SK-N-SH (cell line): ENCODE measurements around the gene CLEC12A. TPM values are rescaled to one million over a fixed set of nuclear protein-coding genes. Genes with fewer than 3 reads are reported as not detected.

ENCODE experiments used
- CTCF ChIA-PET: fragments of 300-600, 350-600 bp; formaldehyde crosslinking; extraction: SDS; loops from one replicate; lab custom pipeline; 2021; lab: Yijun Ruan, JAX
- POLR2A ChIA-PET: fragments of 350-600 bp; sonication (Branson Sonifier 250); formaldehyde crosslinking; extraction: SDS; loops from one replicate; lab custom pipeline; 2020; ENCODE audit warnings: antibody characterized with exemption, inconsistent platforms; lab: Yijun Ruan, JAX
- DNase-seq: peaks from one replicate; pipeline ENCODE4 v3.0.0; 2012
- H2AFZ ChIP-seq: fragments of 200-600 bp; sonication (generic); 2 replicates; pipeline ENCODE4 v1.8.1; 2016; ENCODE audit warnings: antibody characterized with exemption, mild to moderate bottlenecking, low read depth
- H3F3A ChIP-seq: fragments of 200-600 bp; sonication (generic); replicated peaks from 2 replicates; pipeline ENCODE3; 2016; ENCODE audit warnings: antibody characterized with exemption, mild to moderate bottlenecking; ENCODE audit not compliant: insufficient read depth
- H3K27ac ChIP-seq, 2 experiments: fragments of 200-500 bp in 1 of 2; fragments of 200-600 bp in 1 of 2; sonication (Bioruptor generic) in 1 of 2; sonication (generic), shearing (Covaris generic) in 1 of 2; 2 replicates each; pipeline versions ENCODE4 v1.5.1 to v1.6.1; 2014 to 2016; ENCODE audit warnings: low read depth in 2 of 2, inconsistent platforms in 1 of 2, low read length in 1 of 2, mild to moderate bottlenecking in 1 of 2, mixed read lengths in 1 of 2
- H3K27me3 ChIP-seq: fragments of 200-600 bp; sonication (generic), shearing (Covaris generic); 2 replicates; pipeline ENCODE4 v1.6.1; 2016; ENCODE audit warnings: mixed run types; ENCODE audit not compliant: insufficient read depth
- H3K36me3 ChIP-seq, 2 experiments: fragments of 200-500 bp in 1 of 2; fragments of 200-600 bp in 1 of 2; sonication (Bioruptor generic) in 1 of 2; sonication (generic) in 1 of 2; replicated peaks in 1 of 2; 2 replicates each; pipeline versions ENCODE3 to v1.5.1; 2014 to 2016; ENCODE audit warnings: low read length in 1 of 2, mild to moderate bottlenecking in 1 of 2; ENCODE audit not compliant: insufficient read depth in 2 of 2, control insufficient read depth in 1 of 2
- H3K4me1 ChIP-seq, 2 experiments: fragments of 200-500 bp in 1 of 2; fragments of 200-600 bp in 1 of 2; sonication (Bioruptor generic) in 1 of 2; sonication (generic), shearing (Covaris generic) in 1 of 2; 2 replicates each; pipeline versions ENCODE4 v1.5.1 to v1.6.1; 2014 to 2016; ENCODE audit warnings: low read depth in 1 of 2, low read length in 1 of 2, mixed run types in 1 of 2; ENCODE audit not compliant: insufficient read depth in 2 of 2, control insufficient read depth in 1 of 2
- H3K4me2 ChIP-seq: fragments of 200-600 bp; sonication (generic), shearing (Covaris generic); 2 replicates; pipeline ENCODE4 v1.6.1; 2017; ENCODE audit warnings: mixed run types
- H3K4me3 ChIP-seq, 2 experiments: fragments of 200-500 bp in 1 of 2; fragments of 200-600 bp in 1 of 2; sonication (Bioruptor generic) in 1 of 2; sonication (generic), shearing (Covaris generic) in 1 of 2; 2 replicates each; pipeline versions ENCODE4 v1.5.1 to v1.8.1; 2014 to 2016; ENCODE audit warnings: low read depth in 2 of 2, inconsistent platforms in 1 of 2, low read length in 1 of 2, mild to moderate bottlenecking in 1 of 2, mixed read lengths in 1 of 2, moderate library complexity in 1 of 2
- H3K79me2 ChIP-seq: fragments of 200-600 bp; sonication (generic); 2 replicates; pipeline ENCODE4 v1.8.1; 2017; ENCODE audit warnings: mild to moderate bottlenecking; ENCODE audit not compliant: insufficient read depth
- H3K9ac ChIP-seq: fragments of 200-600 bp; sonication (generic); 2 replicates; pipeline ENCODE4 v1.6.1; 2017; ENCODE audit warnings: mixed run types
- H3K9me2 ChIP-seq: fragments of 200-600 bp; sonication (generic); 2 replicates; pipeline ENCODE4 v1.6.1; 2017; ENCODE audit warnings: mixed run types
- H3K9me3 ChIP-seq: fragments of 200-600 bp; sonication (generic); 2 replicates; pipeline ENCODE4 v1.6.1; 2017; ENCODE audit warnings: mixed run types, mild to moderate bottlenecking, moderate library complexity
- H4K20me1 ChIP-seq: fragments of 200-600 bp; sonication (generic); 2 replicates; pipeline ENCODE4 v1.6.1; 2017; ENCODE audit warnings: mild to moderate bottlenecking, mixed run types; ENCODE audit not compliant: insufficient read depth
- EZH2phosphoT487 ChIP-seq: fragments of 200-600 bp; sonication (generic); IDR thresholded peaks from 2 replicates; pipeline ENCODE4 v1.6.1; 2017; ENCODE audit warnings: low read depth, mixed run types, mild to moderate bottlenecking, antibody characterized with exemption, moderate library complexity, borderline replicate concordance
- FOSL2 ChIP-seq: IDR thresholded peaks from 2 replicates; pipeline ENCODE4 v1.4.0; 2012; ENCODE audit warnings: low read depth, mild to moderate bottlenecking, moderate library complexity, borderline replicate concordance
- GABPA ChIP-seq: IDR thresholded peaks from 2 replicates; pipeline ENCODE4 v1.4.0; 2012; ENCODE audit warnings: low read depth, mild to moderate bottlenecking
- GATA2 ChIP-seq: sonication (generic); formaldehyde crosslinking; IDR thresholded peaks from 2 replicates; pipeline ENCODE4 v1.5.0; 2020; ENCODE audit warnings: mild to moderate bottlenecking, missing genetic modification reagents
- JUND ChIP-seq: IDR thresholded peaks from 2 replicates; pipeline ENCODE4 v1.4.0; 2012
- MAX ChIP-seq: IDR thresholded peaks from 2 replicates; pipeline ENCODE4 v1.4.0; 2012; ENCODE audit warnings: low read depth
- MEF2A ChIP-seq: IDR thresholded peaks from 2 replicates; pipeline ENCODE4 v1.4.0; 2012; ENCODE audit warnings: low read depth, borderline replicate concordance
- NFIC ChIP-seq: IDR thresholded peaks from 2 replicates; pipeline ENCODE4 v1.4.0; 2012; ENCODE audit warnings: borderline replicate concordance
- RAD21 ChIP-seq: IDR thresholded peaks from 2 replicates; pipeline ENCODE4 v1.6.1; 2012; ENCODE audit warnings: mild to moderate bottlenecking, low read length
- RFX5 ChIP-seq: IDR thresholded peaks from 2 replicates; pipeline ENCODE4 v1.6.1; 2012; ENCODE audit warnings: mild to moderate bottlenecking, improper control_type of control experiment, low read length
- RXRA ChIP-seq: IDR thresholded peaks from 2 replicates; pipeline ENCODE4 v1.4.0; 2012; ENCODE audit warnings: low read depth, mild to moderate bottlenecking, borderline replicate concordance
- SIN3A ChIP-seq: IDR thresholded peaks from 2 replicates; pipeline ENCODE4 v1.6.1; 2012; ENCODE audit warnings: low read depth, mild to moderate bottlenecking, low read length, moderate library complexity, borderline replicate concordance
- TCF12 ChIP-seq: IDR thresholded peaks from 2 replicates; pipeline ENCODE4 v1.4.0; 2012
- TEAD4 ChIP-seq: IDR thresholded peaks from 2 replicates; pipeline ENCODE4 v1.4.0; 2012; ENCODE audit warnings: mild to moderate bottlenecking, borderline replicate concordance; ENCODE audit not compliant: insufficient read depth
- YY1 ChIP-seq: IDR thresholded peaks from 2 replicates; pipeline ENCODE4 v1.4.0; 2012; ENCODE audit warnings: low read depth, mild to moderate bottlenecking
- ZBTB33 ChIP-seq: IDR thresholded peaks from 2 replicates; pipeline ENCODE4 v1.4.0; 2012; ENCODE audit warnings: low read depth, borderline replicate concordance
- WGBS: methylation state at CpG from one replicate; pipeline ENCODE4 v1.1.6; 2017; ENCODE audit warnings: low lambda C conversion rate; 5-methylcytosine and 5-hydroxymethylcytosine counted together
- polyA plus RNA-seq, 3 experiments: library from polyadenylated mRNA; depleted of rRNA; stranded (reverse); fragments of >200 nt; gene quantifications; 2 replicates each; pipeline ENCODE4 v1.2.3, GENCODE V29; 2012
- TF ChIP-seq, protein P1 (sequence below): fragments of 150-350 bp; IDR thresholded peaks from 2 replicates; pipeline ENCODE4 v1.6.1; 2017; ENCODE audit warnings: antibody characterized with exemption, low read length, low read depth, borderline replicate concordance
- TF ChIP-seq, protein P2 (sequence below): fragments of 150-350 bp; IDR thresholded peaks from 2 replicates; pipeline ENCODE4 v1.6.1; 2016; ENCODE audit warnings: mild to moderate bottlenecking, low read depth, low read length

CLEC12A gene
- polyA plus RNA-seq, 1 of the 3 experiments (the other 2 are of a cell fraction), result not detected

GRCh38 chr12:9933958-9934357, 37.3 kb upstream of the CLEC12A start:
- Histone ChIP-seq H4K20me1 (no peaks in the 10 kb centered on the region), H3K27ac (no peak overlapping the region), H3K9me3 (no peaks in the 10 kb centered on the region), H3K4me2 (no peak overlapping the region), H3K4me1 (no peaks in the 10 kb centered on the region), H2AFZ (no peak overlapping the region), H3K27me3 (peaks cover 21% of the 10 kb centered on the region; the same call in 1 of the 2 replicates), H3K9ac (no peak overlapping the region), H3K36me3 (no peaks in the 10 kb centered on the region), H3F3A (no peaks in the 10 kb centered on the region), H3K9me2 (no peaks in the 10 kb centered on the region), H3K79me2 (no peaks in the 10 kb centered on the region), H3K4me3 (no peak overlapping the region)
- TF ChIP-seq NFIC, result no peak
- CTCF ChIA-PET, result no interaction called here
- POLR2A ChIA-PET, result no interaction called here
- DNase-seq, result no peak
- WGBS, result 30% methylated on average over 2 of the region's 2 CpGs

DNA sequence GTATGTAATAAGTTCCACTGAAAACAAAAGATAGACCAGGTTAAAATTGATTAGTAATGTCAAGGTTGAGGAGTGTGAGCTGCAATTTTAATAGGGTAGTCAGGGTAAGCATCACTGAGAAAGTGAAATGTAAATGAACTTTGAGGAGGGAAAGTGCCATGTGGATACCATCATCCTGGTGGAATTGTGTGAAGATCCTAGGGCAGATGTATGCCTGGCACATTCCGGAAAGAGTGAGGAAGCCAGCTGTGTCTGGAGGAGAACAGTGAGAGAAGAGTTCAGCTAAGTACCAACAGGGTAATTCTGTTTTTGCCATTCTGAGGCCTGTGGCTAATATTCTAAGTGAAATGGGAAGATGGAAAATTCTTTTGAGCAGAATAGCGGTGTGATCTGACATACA, 36.2 kb upstream of the CLEC12A start:
- Histone ChIP-seq H3K4me1 (no peaks in the 10 kb centered on the region), H3K9ac (no peak overlapping the region), H3K9me2 (no peaks in the 10 kb centered on the region), H3K27me3 (peaks cover 21% of the 10 kb centered on the region; the same call in 1 of the 2 replicates), H3K4me2 (no peak overlapping the region), H3K79me2 (no peaks in the 10 kb centered on the region), H3K4me3 (no peak overlapping the region), H3K36me3 (no peaks in the 10 kb centered on the region), H3K9me3 (no peaks in the 10 kb centered on the region), H3K27ac (no peak overlapping the region), H4K20me1 (no peaks in the 10 kb centered on the region), H3F3A (no peaks in the 10 kb centered on the region), H2AFZ (no peak overlapping the region)
- WGBS, result 4% methylated on average over 2 of the region's 2 CpGs
- no peak for TF ChIP-seq TEAD4
- CTCF ChIA-PET, result no interaction called here
- no peak for DNase-seq
- POLR2A ChIA-PET, result no interaction called here

GRCh38 chr12:9936591-9936990, 34.6 kb upstream of the CLEC12A start:
- no peak for DNase-seq
- Histone ChIP-seq H4K20me1 (no peaks in the 10 kb centered on the region), H3K79me2 (no peaks in the 10 kb centered on the region), H3K4me3 (no peak overlapping the region; a peak in 1 of 4 replicates), H3K36me3 (no peaks in the 10 kb centered on the region), H2AFZ (no peak overlapping the region), H3K9me2 (no peaks in the 10 kb centered on the region), H3K27ac (no peak overlapping the region), H3K9me3 (no peaks in the 10 kb centered on the region), H3K4me2 (no peak overlapping the region), H3K4me1 (no peaks in the 10 kb centered on the region), H3F3A (no peaks in the 10 kb centered on the region), H3K9ac (no peak overlapping the region), H3K27me3 (peaks cover 21% of the 10 kb centered on the region; the same call in 1 of the 2 replicates)
- TF ChIP-seq GABPA (no peak), FOSL2 (no peak), EZH2phosphoT487 (no peak), RFX5 (no peak), SIN3A (no peak), TCF12 (no peak), MAX (no peak), TEAD4 (no peak), YY1 (no peak), ZBTB33 (no peak), MEF2A (no peak), JUND (no peak), RXRA (no peak), GATA2 (CRISPR knock-in tag) (no peak), RAD21 (no peak)
- TF ChIP-seq, protein P1, sequence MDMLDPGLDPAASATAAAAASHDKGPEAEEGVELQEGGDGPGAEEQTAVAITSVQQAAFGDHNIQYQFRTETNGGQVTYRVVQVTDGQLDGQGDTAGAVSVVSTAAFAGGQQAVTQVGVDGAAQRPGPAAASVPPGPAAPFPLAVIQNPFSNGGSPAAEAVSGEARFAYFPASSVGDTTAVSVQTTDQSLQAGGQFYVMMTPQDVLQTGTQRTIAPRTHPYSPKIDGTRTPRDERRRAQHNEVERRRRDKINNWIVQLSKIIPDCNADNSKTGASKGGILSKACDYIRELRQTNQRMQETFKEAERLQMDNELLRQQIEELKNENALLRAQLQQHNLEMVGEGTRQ, result no peak
- TF ChIP-seq, protein P2, sequence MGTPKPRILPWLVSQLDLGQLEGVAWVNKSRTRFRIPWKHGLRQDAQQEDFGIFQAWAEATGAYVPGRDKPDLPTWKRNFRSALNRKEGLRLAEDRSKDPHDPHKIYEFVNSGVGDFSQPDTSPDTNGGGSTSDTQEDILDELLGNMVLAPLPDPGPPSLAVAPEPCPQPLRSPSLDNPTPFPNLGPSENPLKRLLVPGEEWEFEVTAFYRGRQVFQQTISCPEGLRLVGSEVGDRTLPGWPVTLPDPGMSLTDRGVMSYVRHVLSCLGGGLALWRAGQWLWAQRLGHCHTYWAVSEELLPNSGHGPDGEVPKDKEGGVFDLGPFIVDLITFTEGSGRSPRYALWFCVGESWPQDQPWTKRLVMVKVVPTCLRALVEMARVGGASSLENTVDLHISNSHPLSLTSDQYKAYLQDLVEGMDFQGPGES, result no peak
- whole genome bisulfite sequencing, result 10% methylated on average over 10 of the region's 10 CpGs
- CTCF ChIA-PET, result no interaction called here
- POLR2A ChIA-PET, result no interaction called here
